GM18868 (cell line): ENCODE measurements around the gene SF1.
A peak's percentile ranks its signal among the peaks of the same experiment; 100 is the strongest.

Experiments used
- ATAC-seq: cut with Tn5 transposase; IDR thresholded peaks from one replicate; pipeline ENCODE4 v1.9.1; 2021; ENCODE audit warnings: mild to moderate bottlenecking, moderate library complexity; ENCODE audit not compliant: unreplicated experiment

The SF1 gene

DNA sequence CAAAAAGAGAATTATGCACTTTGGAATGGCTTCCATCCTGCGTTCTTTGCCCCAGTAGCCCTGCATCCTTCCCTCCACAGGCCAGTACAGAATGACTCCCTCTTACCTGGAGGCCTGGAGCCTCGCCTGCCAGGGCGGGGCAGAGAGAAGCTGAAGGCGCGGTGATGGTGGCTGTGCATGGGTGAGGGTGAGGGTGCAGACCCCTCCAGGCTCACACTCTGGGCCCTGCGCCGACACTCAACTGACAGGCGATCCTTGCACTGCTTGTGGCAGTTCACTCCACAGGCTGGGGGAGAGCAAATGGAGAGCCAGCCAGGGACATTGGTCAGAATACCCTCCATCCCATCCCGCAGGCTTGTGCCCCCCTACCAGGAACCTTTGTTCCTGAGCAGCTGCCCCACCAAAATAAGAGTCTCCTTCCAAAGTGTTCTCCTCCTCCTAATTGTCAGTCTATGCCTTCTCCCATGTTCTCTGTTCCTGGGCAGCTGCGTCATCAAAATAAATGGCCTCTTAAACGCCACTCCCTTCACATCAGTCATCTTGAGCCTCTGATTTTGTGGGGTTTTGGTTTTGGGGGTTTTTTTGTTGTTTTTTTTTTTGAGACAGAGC lies 49.5 kb downstream of the SF1 start:
- ATAC-seq: no peak

DNA sequence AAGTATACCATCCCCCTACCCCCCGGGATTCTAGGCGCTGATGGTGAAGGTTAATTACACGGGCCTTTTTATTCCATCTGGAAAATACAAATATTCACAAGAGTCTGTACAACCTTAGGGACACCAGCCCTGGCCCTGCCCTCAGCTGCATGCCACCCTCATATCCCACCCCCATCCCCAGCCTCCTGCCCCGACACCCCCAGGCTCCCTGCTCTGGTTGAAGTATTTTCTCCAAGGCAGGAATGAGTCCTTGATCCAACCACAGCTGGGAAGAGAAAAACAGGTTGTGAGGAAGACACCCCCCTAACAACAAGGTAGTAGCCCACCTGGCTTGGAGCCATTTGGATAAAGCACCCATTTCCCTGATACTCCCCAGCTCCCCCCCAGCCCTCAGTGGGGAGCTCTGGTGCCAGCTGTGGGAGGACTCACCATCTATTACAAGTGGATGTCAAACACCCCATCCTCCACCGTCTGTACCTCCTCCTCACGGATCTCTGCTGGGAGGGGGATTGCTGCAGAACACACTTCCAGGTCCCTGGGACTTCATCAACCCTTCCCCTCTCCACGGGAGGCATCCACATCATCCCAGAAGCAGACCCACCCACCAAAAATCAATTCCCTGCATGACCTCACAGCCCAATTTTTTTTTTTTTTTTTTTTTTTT lies 51.3 kb downstream of the SF1 start:
- no peak for ATAC-seq

DNA sequence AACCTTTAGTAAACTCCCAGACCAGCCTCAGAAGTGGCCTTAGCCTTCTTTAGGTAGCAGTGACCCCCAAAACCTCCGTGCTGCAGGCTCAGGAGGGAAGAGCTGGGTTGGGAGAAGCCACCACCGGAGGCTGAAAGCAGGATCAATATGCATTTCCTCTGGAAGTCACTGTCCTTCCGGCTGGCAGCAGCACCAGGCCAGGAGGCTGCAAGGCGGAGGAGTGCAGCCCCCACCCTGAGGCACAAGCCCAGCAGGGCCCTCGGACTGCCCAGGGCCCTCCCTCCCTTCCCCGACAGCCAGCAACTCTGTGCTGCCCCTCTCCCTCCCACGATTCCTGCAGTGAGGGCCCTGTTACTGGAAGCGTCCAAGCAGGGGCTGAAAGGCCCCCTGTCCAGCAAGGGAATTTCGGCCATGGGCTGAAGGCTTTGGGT lies 52.1 kb downstream of the SF1 start:
- ATAC-seq: no peak

DNA sequence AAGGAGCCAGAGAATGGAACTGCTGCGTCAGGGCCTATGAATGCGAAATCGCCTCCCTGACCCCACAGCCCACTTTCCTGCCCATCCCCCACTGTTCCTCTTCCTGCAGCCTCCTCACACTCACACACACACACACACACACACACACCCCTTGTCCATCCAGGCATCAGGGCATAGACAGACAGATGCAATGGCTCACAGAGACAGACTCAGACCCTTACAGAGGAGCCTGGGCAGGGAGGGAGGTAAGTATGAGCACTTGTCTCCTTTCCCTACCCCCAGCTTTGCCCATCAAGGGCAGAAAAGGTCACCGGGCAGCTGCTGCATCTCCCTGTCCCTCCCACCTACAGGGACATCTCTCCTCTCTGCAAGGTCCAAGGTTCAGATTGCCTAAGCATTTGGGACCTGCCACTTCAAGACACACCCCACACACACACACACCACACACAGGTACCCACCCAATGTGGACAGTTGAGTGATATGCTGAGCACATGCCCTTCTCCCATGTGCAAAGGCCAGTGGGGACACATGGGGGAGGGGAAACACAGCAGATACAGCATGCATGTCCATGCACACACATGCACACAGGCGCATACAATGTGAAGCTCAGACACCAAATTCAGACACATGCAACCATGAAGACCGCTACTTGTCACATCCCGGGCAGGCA lies 53.3 kb downstream of the SF1 start:
- no peak for ATAC-seq

DNA sequence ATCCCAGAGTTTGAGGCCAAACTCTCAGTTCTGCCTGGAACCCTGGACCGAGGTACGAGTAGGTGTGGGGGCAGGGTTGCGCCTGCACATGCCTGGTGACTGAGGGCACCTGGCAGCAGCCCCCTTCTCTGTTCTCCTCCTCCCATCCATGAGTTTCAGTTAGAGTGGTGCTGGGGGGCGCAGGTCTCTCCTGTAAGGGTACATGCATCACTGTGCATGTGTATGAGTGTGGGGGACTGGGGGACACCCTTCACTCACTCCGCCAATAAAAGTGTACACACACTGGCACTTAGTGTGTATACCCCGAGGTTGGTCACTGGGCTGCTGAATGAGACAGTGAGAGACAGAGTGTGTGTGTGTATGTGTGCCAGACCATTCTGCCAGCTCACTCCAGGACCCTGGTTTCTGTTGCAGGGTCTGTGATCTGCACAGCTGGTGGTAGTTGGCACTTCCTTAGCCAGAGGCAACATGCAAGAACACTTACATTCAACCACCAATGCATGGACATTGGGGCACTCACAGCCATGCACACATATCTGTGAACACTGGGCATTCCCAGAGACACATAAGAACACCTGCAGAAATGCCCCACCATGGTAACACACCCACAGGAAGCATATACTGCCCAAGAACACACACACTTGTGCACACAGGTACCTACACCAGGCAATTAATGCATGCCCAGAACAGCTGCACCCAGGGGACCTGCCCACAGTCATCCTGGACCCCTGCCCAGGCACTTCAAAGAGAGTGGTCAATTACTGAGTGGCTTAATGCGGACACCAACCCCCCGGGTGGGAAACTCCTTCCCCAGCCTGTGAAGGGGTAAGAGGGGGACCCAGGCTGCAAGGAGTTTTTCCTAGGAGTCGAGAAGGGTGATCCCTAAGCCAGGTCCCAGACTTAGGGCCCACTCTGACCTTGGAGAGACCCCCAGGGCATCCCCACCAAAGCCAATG lies 54.2 kb downstream of the SF1 start:
- ATAC-seq: peak; percentile 21

DNA sequence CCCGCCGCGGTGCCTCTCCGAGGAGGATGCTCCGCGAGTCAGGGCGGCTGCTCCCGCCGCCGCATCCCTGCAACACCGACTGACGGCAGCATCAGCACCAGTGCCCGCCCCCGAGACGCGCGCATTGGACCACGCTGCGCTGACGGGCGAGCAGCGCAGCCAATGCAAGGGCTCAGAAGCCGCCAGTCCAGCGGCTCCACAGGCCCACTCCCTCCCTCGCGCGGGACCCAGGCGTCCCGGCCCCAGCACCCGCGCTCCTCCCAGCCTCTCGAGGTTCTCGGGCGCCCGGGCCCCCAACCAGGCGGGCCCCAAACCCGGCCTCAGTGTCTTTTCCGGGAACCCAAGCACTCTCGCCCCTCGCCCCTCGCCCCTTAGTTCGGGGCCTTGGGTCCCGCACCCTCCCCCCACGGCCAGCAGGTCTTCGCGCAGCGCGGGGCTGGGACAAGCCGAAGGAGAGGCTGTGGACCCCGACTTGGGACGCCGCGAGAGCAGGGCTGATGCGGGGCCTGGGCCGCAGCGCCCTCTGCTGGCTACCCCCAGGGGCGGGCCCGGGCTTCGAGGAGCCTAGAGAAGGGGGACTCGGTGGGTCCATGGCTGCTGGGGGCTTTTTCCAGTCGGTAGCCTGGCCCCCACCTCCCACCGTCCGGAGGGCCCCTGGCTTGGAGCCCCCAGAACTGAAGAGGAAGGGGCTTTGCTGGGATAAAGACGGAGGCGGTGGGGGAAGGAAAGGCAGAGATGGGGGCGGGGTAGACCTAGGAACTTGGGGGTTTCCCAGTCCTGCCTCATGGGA lies 55.0 kb downstream of the SF1 start, which contains the start of gene NRXN2:
TSS of gene NRXN2 (minus strand) at position 81 of the 790 bp plus-strand sequence. CDS start 9,498 bp downstream, outside the sequence.
- peak; percentile 83 for ATAC-seq

DNA sequence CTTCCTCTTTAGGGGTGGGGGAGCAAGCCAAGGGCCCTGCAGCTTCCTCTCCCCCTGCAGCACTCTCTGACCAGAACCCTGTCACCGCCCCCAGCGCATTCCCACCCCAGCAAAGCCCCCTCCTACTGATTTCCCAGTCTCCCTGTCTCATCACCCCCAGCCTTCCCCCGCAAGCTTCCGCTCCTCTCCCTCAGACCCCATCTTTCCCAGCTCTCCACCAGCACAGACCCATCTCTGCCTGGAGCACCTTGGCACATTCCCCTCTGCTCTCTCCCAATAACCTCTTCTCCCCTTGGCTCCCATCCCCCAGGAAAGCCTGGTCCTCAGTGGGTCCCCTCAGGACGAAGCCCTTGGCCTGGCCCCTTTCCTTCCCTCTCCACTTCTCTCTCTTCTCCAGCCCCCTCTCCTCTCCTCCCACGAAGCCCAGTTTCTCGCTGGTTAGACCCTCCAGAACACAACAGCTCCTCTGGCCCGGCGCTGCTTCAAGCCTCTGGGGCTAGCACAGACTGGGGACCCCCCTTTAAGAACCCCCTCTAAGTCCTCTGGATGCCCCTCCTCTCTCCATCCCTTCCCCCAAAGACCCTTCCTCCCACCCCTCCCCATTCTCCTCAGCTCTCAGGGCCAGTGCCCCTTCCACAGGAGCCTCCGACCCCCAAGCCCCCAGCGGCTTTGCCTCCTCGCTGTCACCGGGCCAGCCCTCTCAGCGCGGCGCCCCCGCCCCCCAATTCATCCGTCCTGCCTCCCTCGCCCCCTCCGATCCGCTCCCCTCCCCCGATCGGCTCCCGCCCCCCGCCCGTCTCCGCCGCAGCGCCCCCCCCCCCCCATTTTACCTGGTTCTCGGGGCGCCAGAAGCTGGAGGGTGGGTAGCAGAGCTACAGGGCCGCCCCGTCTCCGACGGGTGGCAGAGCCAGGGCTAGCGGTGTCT lies 55.9 kb downstream of the SF1 start:
- ATAC-seq: no peak

DNA sequence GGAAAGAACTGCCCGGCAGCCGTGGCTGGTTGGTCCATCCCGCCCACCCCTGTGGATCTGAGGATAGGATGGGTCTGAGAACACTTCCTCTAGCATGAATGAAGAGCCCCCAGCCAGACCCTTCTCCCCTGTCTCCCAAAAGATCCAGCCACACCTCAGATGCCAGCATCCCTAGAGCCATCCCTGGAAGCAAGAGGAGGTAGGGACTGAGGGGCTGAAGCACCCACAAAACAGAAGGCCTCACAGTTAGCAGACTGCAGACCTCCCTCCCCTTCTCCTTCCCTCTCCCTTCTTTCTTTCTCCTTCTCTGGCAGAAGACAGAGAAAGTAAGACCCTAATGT lies 57.0 kb downstream of the SF1 start:
- no peak for ATAC-seq

DNA sequence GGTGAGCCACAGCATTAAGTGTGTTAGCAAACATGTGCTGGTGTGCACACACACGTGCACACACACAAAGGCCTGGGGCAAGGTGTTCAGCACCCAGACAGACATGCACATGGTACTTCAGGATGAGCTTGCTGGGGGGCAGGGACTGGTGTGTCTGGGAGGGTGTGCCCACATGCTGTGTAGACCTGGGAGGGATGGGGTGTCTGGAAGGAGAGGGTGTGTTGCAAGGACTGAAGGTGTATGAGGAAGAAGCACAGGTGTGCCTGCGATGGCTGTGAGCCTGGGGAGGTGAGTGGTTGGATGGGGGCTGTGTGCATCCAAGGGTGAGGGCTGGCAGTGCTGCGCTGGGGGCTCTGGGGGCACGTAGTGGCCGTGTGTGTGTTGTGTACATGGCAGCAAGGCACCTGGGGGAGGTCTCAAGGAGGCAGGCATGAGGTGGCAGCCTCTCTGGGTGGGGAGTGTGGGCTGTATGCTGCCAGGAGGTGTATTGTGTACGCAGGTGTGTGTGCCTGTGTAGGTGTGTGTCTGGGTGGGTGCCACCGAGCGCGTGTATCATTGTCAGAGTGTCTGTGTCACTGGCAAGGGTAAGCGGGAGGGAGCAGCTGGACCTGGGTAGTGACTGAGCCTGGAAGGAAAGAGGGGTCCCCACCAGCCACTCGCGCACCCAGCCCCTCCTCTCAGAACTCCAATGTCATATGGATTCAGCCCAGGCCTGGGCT lies 57.5 kb downstream of the SF1 start:
- no peak for ATAC-seq

DNA sequence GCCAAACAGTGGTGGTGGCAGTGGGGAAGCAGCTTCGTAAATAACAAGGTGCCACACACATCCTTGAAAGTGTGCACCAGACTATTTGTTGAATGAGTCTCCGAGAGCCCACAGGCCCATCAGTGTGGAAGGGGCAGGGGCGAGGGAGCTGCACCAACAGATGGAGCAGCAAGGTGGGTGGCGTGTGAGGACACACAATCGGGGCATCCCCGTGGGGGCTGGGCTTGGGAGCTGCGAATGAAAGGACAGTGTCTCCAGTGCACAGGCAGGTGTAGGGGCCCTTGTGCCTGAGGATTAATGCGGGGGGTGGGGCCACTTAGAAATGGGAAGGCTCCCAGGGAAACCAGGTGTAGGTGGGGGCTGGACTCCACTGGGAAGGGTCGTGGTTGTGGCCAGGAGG lies 58.2 kb downstream of the SF1 start:
- no peak for ATAC-seq

DNA sequence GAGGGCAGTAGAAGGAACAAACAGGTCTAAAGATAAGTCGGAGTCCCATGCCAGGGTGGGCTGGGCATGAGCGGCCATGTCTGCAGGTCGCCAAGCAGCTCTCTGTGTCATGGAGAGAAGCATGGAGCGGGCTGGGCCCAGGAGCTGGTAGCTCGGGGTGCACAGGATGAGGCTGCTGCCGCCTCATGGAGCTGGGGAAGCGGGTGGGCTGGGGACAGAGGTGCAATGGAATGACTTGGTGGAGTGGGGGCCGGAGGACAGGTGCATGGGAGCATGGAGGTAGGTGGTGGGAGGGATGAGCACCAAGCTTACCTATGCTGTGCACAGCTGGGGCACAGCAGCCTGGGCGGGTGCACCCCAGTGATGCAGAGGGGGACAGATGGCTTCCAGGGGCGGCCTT lies 58.9 kb downstream of the SF1 start:
- no peak for ATAC-seq

DNA sequence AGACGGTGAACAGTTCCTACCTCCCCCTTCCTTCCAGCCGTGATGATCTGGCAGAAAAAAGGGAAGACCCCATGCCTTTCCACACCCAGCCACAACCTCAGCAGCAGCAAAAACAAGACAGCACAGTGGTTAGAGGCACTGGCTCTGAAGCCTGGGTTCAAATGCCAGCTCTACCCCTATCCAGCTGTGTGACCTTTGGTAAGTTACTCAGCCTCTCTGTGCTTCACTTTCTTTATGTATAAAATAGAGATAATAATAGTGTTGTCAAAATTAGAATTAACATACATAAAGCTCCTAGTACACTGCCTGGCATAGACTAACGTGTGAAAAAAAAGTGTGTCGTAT lies 59.6 kb downstream of the SF1 start:
- no peak for ATAC-seq

DNA sequence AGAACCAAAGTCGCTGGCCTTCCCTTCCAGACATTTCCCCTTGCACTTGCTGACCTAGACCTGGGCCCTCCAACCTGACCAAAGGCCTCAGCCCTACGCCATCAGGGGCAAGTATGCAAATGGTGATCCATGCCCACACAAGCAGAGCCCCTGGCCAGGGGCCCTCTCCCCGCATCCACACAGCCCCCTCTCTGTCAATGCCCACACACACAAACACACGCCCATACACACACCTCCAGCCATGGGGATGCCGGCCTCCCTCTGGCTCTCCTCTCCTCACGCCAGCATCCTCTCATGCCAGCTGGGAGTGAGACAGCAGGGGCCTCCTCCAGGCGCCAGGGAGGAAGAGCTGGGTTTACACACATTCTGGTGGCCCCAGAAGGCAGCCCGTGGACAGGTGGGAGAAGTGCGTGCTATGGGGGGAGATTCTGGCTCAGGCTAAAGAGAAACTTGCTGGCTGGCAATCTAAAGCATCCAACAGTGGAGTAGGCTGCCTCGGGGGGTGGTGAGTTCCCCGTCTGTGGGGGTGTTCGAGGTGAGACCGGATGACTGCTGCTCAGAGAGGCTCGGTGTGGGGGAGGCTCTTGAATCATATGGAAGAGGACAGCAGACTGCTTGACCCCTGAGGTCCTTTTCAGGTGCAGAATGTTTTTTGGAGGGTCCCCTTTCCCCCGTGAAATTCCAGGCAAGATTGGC lies 60.1 kb downstream of the SF1 start:
- no peak for ATAC-seq

DNA sequence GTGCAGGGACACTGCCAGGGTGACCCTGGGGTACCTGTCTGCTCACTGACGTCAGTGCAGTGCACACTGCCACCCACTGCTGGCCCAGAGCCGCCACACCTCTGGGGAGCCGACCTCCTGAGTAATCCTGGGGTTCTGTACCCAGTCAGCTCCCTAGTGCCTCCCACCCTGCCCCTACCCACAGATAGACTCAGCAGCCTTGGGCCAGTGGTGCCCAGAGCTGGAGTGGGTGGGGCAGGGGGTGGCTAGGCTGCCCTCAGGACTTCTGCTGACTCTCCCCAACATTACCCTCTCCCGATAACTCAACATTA lies 61.1 kb downstream of the SF1 start:
- no peak for ATAC-seq

DNA sequence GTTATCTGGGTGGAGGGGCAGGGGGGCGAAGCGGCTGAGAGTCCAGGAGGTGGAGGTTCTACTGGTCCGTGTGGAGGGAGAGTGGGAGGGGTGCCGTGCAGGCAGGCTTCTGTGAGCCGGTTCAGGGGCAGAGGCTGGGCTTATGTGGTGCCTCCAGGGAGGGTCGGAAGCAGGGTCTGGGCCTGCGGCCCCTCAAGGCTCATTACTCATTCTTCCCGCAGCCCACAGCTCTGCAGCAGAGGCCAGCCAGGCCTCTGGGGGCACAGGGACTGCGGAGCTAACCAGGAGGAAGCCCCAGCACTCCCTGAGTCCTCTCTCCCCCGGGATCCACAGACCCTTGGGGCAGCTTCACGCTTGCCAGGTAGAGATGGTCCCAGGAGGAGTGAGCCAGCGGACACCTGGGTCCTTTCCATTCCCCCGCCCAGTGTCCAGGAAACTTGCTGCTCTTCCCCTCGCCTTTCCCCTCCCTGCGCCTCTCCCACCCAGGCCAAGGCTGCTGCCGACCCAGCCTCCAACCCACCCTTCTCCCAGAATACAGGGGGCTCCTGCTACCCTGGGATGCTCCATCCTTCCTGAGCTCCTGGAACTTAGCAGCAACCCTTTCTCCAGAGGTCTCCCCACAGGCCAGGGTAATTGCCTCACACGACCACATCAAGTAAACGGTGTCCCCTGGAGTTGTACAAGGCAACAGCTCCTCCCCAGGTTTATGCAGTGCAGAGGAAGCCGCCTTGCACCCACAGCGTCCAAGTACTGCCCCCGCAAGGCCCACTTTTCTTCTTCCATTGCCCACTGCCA lies 61.7 kb downstream of the SF1 start:
- ATAC-seq: no peak

DNA sequence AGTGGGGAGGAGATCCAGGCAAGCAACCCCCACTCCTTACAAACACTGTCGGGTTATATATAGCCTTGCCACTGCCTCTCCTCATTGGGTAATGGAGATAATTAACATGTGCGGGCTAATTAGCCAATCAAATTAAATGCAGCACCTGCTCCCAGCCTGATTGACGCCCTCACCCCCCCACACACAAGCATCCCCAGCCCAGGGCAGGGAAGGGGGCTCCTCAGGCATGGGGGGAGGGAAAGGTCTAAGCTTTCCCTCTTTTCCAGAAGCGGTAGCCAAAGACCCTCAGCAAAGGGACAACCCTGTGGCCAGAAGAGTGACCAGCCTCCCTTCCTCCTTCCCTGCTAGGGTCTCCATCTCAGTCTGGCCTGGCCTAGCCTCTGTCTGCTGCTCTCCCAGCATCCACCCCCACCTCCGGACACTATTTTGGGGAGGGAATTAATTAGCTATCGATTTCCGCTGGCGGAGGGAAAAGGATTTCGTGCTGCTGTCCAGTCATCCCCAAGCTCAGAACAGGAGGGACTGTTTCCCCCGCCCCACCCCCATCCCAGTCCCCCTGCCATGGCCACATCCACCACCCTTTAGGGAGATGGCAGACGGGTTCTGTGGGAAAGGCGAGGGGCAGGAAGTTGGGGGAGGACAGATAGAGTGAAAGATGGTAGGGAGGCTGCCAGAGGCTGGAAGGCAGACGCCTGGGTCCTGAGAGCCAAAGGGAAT lies 62.4 kb downstream of the SF1 start:
- no peak for ATAC-seq

DNA sequence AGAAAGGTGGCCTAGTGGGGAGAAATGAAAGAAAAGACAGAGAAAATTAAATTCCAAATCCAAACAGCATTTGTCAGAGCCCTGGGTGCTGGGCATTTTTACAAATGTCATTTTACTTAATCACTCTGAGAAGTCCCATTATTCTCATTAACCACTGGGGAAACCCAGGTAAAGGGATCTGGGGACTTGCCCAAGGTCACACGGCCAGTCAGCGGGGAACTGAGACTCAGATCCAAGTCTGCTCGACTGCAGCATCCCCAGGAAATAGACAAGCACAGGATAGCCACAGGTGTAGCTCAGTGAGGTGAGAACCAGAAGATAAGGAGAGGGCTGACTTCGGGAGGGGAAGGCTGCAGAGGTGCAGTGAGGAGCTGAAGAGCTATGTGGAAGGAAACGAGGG lies 63.2 kb downstream of the SF1 start:
- ATAC-seq: no peak
